Activated naive CD4-positive, alpha-beta T cell (primary cell): Measurements from ENCODE around the gene CNOT6L.

Experiments used
- DNase-seq, 4 experiments: peaks; one replicate each; lab custom pipeline; 2025; lab: John Stamatoyannopoulos, UW

Gene CNOT6L

GRCh38 chr4:77820649-77821561 is 1.7 kb upstream of the CNOT6L start:
- no peak for DNase-seq

- DNase-seq, result peak; percentile 86 to 96 (median 90)
These were observed 878 bp upstream of the CNOT6L start for GRCh38 chr4:77819843-77820648.

- peak; percentile 43 to 83 (median 56) for DNase-seq
These were observed 255 bp upstream of the CNOT6L start for GRCh38 chr4:77819404-77819842.

GRCh38 chr4:77818073-77818601 is 1.0 kb downstream of the CNOT6L start:
- DNase-seq, result peak in 1 of 4 experiments; percentile 10

GRCh38 chr4:77817304-77818072 is 1.7 kb downstream of the CNOT6L start:
- no peak for DNase-seq

GRCh38 chr4:77816546-77816945 is 2.6 kb downstream of the CNOT6L start:
- DNase-seq, result no peak

GRCh38 chr4:77815636-77816035 is 3.5 kb downstream of the CNOT6L start:
- DNase-seq, result no peak

GRCh38 chr4:77805840-77806239 is 13.3 kb downstream of the CNOT6L start:
- no peak for DNase-seq

- no peak for DNase-seq
These were observed 14.7 kb downstream of the CNOT6L start for GRCh38 chr4:77804471-77804870.

- no peak for DNase-seq
These were observed 16.8 kb downstream of the CNOT6L start for GRCh38 chr4:77802402-77802801.

- no peak for DNase-seq
These were observed 17.9 kb downstream of the CNOT6L start for GRCh38 chr4:77801260-77801608.

GRCh38 chr4:77800483-77801259 is 18.5 kb downstream of the CNOT6L start:
- no peak for DNase-seq

GRCh38 chr4:77800077-77800476 is 19.1 kb downstream of the CNOT6L start:
- no peak for DNase-seq

GRCh38 chr4:77798385-77798784 is 20.8 kb downstream of the CNOT6L start:
- DNase-seq, result no peak

GRCh38 chr4:77797239-77797638 is 21.9 kb downstream of the CNOT6L start:
- no peak for DNase-seq

- DNase-seq, result no peak
These were observed 23.8 kb downstream of the CNOT6L start for GRCh38 chr4:77795326-77795725.

GRCh38 chr4:77790146-77790545 is 29.0 kb downstream of the CNOT6L start:
- no peak for DNase-seq

GRCh38 chr4:77788990-77789389 is 30.2 kb downstream of the CNOT6L start:
- no peak for DNase-seq

- DNase-seq, result no peak
These were observed 31.2 kb downstream of the CNOT6L start for GRCh38 chr4:77787969-77788368.

GRCh38 chr4:77785669-77786068 is 33.5 kb downstream of the CNOT6L start:
- no peak for DNase-seq

GRCh38 chr4:77783895-77784294 is 35.3 kb downstream of the CNOT6L start:
- no peak for DNase-seq
